Measurements from ENCODE around the gene SLC25A38. TPM values are rescaled to one million over a fixed set of nuclear protein-coding genes. Genes with fewer than 3 reads are reported as not detected.

Gene SLC25A38
- total and polyA plus RNA-seq, 4 experiments from 2014 or later = 44.5 to 55.5 (median 49.8) TPM

DNA sequence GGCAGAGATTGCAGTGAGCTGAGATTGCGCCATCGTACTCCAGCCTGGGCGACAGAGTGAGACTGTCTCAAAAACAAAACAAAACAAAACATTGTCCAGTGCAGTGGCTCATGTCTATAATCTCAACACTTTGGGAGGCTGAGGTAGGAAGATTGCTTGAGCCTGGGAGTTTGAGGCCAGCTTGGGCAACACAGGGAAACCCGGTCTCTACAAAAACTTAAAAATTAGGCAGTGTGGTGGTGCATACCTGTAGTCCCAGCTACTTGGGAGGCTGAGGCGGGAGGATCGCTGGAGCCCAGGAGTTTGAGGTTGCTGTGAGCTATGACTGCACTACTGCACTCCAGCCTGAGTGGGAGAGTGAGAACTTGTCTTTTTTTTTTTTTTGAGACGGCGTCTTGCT, 57.1 kb downstream of the SLC25A38 start:
- peaks cover 0 to 2% of the 10 kb centered on the region in 2 donors for H3K27me3 Mint-ChIP-seq
- Histone ChIP-seq H3K4me1 (ENCODE audit: insufficient read depth, low read length) (no peaks in the 10 kb centered on the region), H3K9me3 (ENCODE audit: control insufficient read depth in 1 of 2, low read length in 2 of 2) (no peaks in the 10 kb centered on the region), H3K36me3 (ENCODE audit: insufficient read depth, low read length) (no peaks in the 10 kb centered on the region), H3K27ac (ENCODE audit: low read depth, low read length) (no peak overlapping the region), H3K4me3 (ENCODE audit: low read length in 2 of 2) (no peak overlapping the region), H3K27me3 (ENCODE audit: insufficient read depth, low read length) (no peaks in the 10 kb centered on the region)
- H3K4me3 Mint-ChIP-seq = no peak overlapping the region
- intact Hi-C loops (cut with micrococcal nuclease) = no loop called here
- CTCF ChIA-PET (ENCODE audit: partially characterized antibody) = interaction anchor here (0.8 to 4.0 kb wide), 2 partner anchors 7 to 10 kb away, joined by 3 to 13 read pairs; no protein-coding TSS in a partner anchor
- DNase-seq = no peak
- no peaks in the 10 kb centered on the region for H3K9me3 Mint-ChIP-seq
- no peaks in the 10 kb centered on the region for H3K36me3 Mint-ChIP-seq
- POLR2A ChIA-PET (ENCODE audit: partially characterized antibody) = no interaction called here
- no peak overlapping the region for H3K27ac Mint-ChIP-seq
- peaks cover 0 to 2% (median 0%) of the 10 kb centered on the region in 4 donors for H3K4me1 Mint-ChIP-seq

DNA sequence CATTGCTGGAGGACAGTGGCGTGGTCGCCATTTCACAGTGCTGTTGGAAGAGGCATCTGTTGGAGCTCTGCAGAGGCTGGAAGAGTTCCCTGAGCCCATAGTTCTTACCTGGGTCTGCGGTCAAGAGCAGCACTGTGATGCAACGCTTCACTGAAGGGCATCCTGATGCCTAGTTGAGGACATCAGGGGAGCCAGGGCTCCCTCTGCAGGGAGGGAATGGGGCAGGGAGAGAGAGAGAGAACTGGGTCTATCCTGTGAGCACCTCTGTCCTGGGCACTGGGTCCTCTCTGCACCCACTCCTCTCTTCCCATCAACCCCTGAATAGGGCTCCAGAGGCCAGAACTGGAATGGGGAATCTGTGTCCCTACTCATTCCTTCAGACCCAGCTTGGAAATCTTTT, 60.4 kb downstream of the SLC25A38 start:
- POLR2A ChIA-PET (ENCODE audit: partially characterized antibody) = no interaction called here
- intact Hi-C loops (cut with micrococcal nuclease) = no loop called here

DNA sequence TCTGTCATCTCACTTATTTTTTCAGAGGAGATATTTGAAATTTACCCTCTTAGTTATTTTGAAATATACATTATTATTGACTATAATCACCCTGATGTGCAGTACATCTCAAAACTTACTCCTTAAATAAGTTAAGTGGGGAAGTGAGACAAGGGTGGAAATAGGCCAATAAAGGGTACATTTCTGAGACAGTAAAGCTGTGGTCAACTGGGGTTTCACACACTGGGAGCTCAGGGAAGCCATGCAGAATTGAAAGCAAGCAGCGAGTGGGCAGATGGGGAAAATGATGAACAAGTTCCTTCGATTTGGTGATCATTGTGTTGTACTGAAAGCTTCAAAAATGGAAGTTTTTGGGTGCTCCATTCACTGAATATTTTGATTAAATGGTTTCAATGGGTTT, 62.8 kb downstream of the SLC25A38 start:
- DNase-seq = no peak
- H3K36me3 Mint-ChIP-seq = no peaks in the 10 kb centered on the region
- H3K4me3 Mint-ChIP-seq = no peak overlapping the region
- Histone ChIP-seq H3K4me1 (ENCODE audit: insufficient read depth, low read length) (no peaks in the 10 kb centered on the region), H3K27ac (ENCODE audit: low read depth, low read length) (no peak overlapping the region), H3K27me3 (ENCODE audit: insufficient read depth, low read length) (no peaks in the 10 kb centered on the region), H3K9me3 (ENCODE audit: control insufficient read depth in 1 of 2, low read length in 2 of 2) (no peaks in the 10 kb centered on the region), H3K36me3 (ENCODE audit: insufficient read depth, low read length) (no peaks in the 10 kb centered on the region), H3K4me3 (ENCODE audit: low read length in 2 of 2) (no peak overlapping the region)
- peaks cover 1 to 2% of the 10 kb centered on the region in 2 donors for H3K27me3 Mint-ChIP-seq
- intact Hi-C loops (cut with micrococcal nuclease) = no loop called here
- H3K9me3 Mint-ChIP-seq = peaks cover 0 to 3% (median 0%) of the 10 kb centered on the region in 8 donors
- ChIA-PET CTCF (ENCODE audit: partially characterized antibody) (interaction anchor here (0.8 to 5.3 kb wide), 9 partner anchors 8 to 731 kb away, joined by 3 to 48 read pairs (median 5); partner anchors contain the start of genes MOBP and RPSA), POLR2A (ENCODE audit: partially characterized antibody) (no interaction called here)
- H3K4me1 Mint-ChIP-seq = peaks cover 0 to 4% (median under 1%) of the 10 kb centered on the region in 4 donors
- no peak overlapping the region for H3K27ac Mint-ChIP-seq

More for the DNA sequence above, 60.4 kb downstream of the SLC25A38 start:
- Histone ChIP-seq H3K36me3 (ENCODE audit: insufficient read depth, low read length) (no peaks in the 10 kb centered on the region), H3K9me3 (ENCODE audit: control insufficient read depth in 1 of 2, low read length in 2 of 2) (no peaks in the 10 kb centered on the region), H3K27ac (ENCODE audit: low read depth, low read length) (no peak overlapping the region), H3K4me3 (ENCODE audit: low read length in 2 of 2) (no peak overlapping the region), H3K27me3 (ENCODE audit: insufficient read depth, low read length) (no peaks in the 10 kb centered on the region), H3K4me1 (ENCODE audit: insufficient read depth, low read length) (no peaks in the 10 kb centered on the region)
- no peak for DNase-seq
- Mint-ChIP-seq H3K27ac (no peak overlapping the region), H3K9me3 (peaks cover 0 to 2% (median 0%) of the 10 kb centered on the region in 8 donors), H3K36me3 (no peaks in the 10 kb centered on the region), H3K27me3 (peaks cover 0 to 2% of the 10 kb centered on the region in 2 donors), H3K4me3 (no peak overlapping the region), H3K4me1 (peaks cover 0 to 5% (median under 1%) of the 10 kb centered on the region in 4 donors)
- CTCF ChIA-PET (ENCODE audit: partially characterized antibody) = no interaction called here

DNA sequence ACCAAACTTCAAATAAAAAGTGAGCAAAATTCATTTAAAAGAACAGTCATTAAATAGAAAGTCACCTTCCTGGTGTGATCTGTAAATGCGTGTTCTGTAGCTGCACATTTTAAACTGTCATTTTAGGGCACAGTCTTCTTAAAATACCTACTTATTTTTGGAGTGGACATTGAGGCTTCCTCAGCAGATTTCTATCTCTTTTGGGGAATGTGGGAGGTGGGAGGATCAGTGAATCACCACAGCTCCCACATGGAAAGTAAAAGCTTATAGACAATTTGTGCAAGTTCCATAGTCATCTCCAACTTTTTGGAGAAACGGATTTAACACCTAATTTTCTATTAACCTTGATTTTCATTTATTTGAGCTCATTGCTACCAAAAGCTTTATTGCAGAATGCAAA, 63.3 kb downstream of the SLC25A38 start:
- POLR2A ChIA-PET (ENCODE audit: partially characterized antibody) = no interaction called here
- no peak overlapping the region for H3K27ac ChIP-seq (ENCODE audit: low read depth, low read length)
- no peaks in the 10 kb centered on the region for H3K36me3 ChIP-seq (ENCODE audit: insufficient read depth, low read length)
- no peak for DNase-seq
- intact Hi-C loops (cut with micrococcal nuclease) = no loop called here
- Mint-ChIP-seq H3K9me3 (peaks cover 0 to 4% (median 0%) of the 10 kb centered on the region in 8 donors), H3K27ac (no peak overlapping the region), H3K4me3 (no peak overlapping the region), H3K36me3 (no peaks in the 10 kb centered on the region), H3K4me1 (peaks cover 0 to 4% (median under 1%) of the 10 kb centered on the region in 4 donors), H3K27me3 (peaks cover 2 to 3% of the 10 kb centered on the region in 2 donors)
- H3K9me3 ChIP-seq (ENCODE audit: control insufficient read depth in 1 of 2, low read length in 2 of 2) = no peaks in the 10 kb centered on the region
- H3K27me3 ChIP-seq (ENCODE audit: insufficient read depth, low read length) = no peaks in the 10 kb centered on the region
- CTCF ChIA-PET (ENCODE audit: partially characterized antibody) = interaction anchor here (0.8 to 5.3 kb wide), 13 partner anchors 8 to 730 kb away, joined by 3 to 48 read pairs (median 4); partner anchors contain the start of genes MOBP and RPSA
- H3K4me1 ChIP-seq (ENCODE audit: insufficient read depth, low read length) = no peaks in the 10 kb centered on the region
- H3K4me3 ChIP-seq (ENCODE audit: low read length in 2 of 2) = no peak overlapping the region

Other genes with a start within 250 kb of the SLC25A38 start
- gene CSRNP1, start 229.8 kb upstream of the SLC25A38 start, total RNA-seq = 10 to 100 TPM; 14.9 to 15.3 TPM
- gene CSRNP1, start 229.8 kb upstream of the SLC25A38 start, polyA plus RNA-seq = 10 to 100 TPM; 22.5 to 89.7 TPM
- gene XIRP1, start 190.8 kb upstream of the SLC25A38 start, total RNA-seq = not detected
- under 1 TPM in 1 of 2 donors, not detected in 1; 0.03 TPM for gene XIRP1, start 190.8 kb upstream of the SLC25A38 start, polyA plus RNA-seq
- gene CX3CR1, start 103.3 kb upstream of the SLC25A38 start, total RNA-seq = under 1 TPM; 0.29 to 0.33 TPM
- gene CX3CR1, start 103.3 kb upstream of the SLC25A38 start, polyA plus RNA-seq = 1 to 10 TPM; 1.6 to 3.7 TPM
- 1 to 10 TPM; 5.3 to 6.9 TPM for gene CCR8, start 53.7 kb upstream of the SLC25A38 start, total RNA-seq
- 10 to 100 TPM in 1 of 2 donors, 1 to 10 TPM in 1; 5.6 to 12.3 TPM for gene CCR8, start 53.7 kb upstream of the SLC25A38 start, polyA plus RNA-seq
- gene RPSA, start 23.4 kb downstream of the SLC25A38 start, total RNA-seq = 1,000 to 10,000 TPM; 1,582 to 1,688 TPM
- 1,000 to 10,000 TPM; 1,062 to 1,312 TPM for gene RPSA, start 23.4 kb downstream of the SLC25A38 start, polyA plus RNA-seq
- gene MOBP, start 84.3 kb downstream of the SLC25A38 start, total RNA-seq = not detected
- not detected for gene MOBP, start 84.3 kb downstream of the SLC25A38 start, polyA plus RNA-seq